Activated naive CD4-positive, alpha-beta T cell treated with anti-CD3 and anti-CD28 coated beads, Interleukin-2, amount 50 U/mL, for 24 hours (primary cell): ENCODE measurements around the gene ECT2.

Experiments
- H3K27ac Mint-ChIP-seq: one replicate; pipeline ENCODE4 v1.8.0; 2021; ENCODE audit warnings: mild to moderate bottlenecking, mixed read lengths
- H3K27me3 Mint-ChIP-seq: one replicate; pipeline ENCODE4 v1.8.0; 2021; ENCODE audit warnings: mixed read lengths
- H3K36me3 Mint-ChIP-seq: one replicate; pipeline ENCODE4 v1.8.0; 2021; ENCODE audit warnings: mixed read lengths
- H3K4me1 Mint-ChIP-seq: one replicate; pipeline ENCODE4 v1.8.0; 2021; ENCODE audit warnings: mixed read lengths
- H3K4me3 Mint-ChIP-seq: one replicate; pipeline ENCODE4 v1.8.0; 2021; ENCODE audit warnings: mild to moderate bottlenecking, mixed read lengths
- H3K9me3 Mint-ChIP-seq: one replicate; pipeline ENCODE4 v1.8.0; 2021; ENCODE audit warnings: mixed read lengths

ECT2 gene

GRCh38 chr3:172770382-172770781, 19.9 kb downstream of the ECT2 start:
- no peaks in the 10 kb centered on the region for H3K9me3 Mint-ChIP-seq

GRCh38 chr3:172771672-172772071, 21.1 kb downstream of the ECT2 start:
- H3K4me3 Mint-ChIP-seq = no peak overlapping the region
- no peaks in the 10 kb centered on the region for H3K4me1 Mint-ChIP-seq
- no peaks in the 10 kb centered on the region for H3K9me3 Mint-ChIP-seq
- H3K27ac Mint-ChIP-seq = no peak overlapping the region
- peaks cover 14% of the 10 kb centered on the region for H3K36me3 Mint-ChIP-seq
- H3K27me3 Mint-ChIP-seq = no peaks in the 10 kb centered on the region

More at GRCh38 chr3:172770382-172770781, 19.9 kb downstream of the ECT2 start:
- Mint-ChIP-seq H3K4me1 (no peaks in the 10 kb centered on the region), H3K27ac (no peak overlapping the region), H3K36me3 (peaks cover 16% of the 10 kb centered on the region), H3K27me3 (no peaks in the 10 kb centered on the region), H3K4me3 (no peak overlapping the region)

GRCh38 chr3:172776049-172776717, 25.7 kb downstream of the ECT2 start:
- no peak overlapping the region for H3K27ac Mint-ChIP-seq
- H3K36me3 Mint-ChIP-seq = peaks cover 10% of the 10 kb centered on the region
- H3K4me1 Mint-ChIP-seq = no peaks in the 10 kb centered on the region
- no peaks in the 10 kb centered on the region for H3K27me3 Mint-ChIP-seq
- H3K4me3 Mint-ChIP-seq = no peak overlapping the region
- no peaks in the 10 kb centered on the region for H3K9me3 Mint-ChIP-seq

- no peak overlapping the region for H3K4me3 Mint-ChIP-seq
- H3K27me3 Mint-ChIP-seq = no peaks in the 10 kb centered on the region
- no peaks in the 10 kb centered on the region for H3K9me3 Mint-ChIP-seq
- peaks cover 6% of the 10 kb centered on the region for H3K36me3 Mint-ChIP-seq
- H3K27ac Mint-ChIP-seq = no peak overlapping the region
- H3K4me1 Mint-ChIP-seq = no peaks in the 10 kb centered on the region
These were observed 27.4 kb downstream of the ECT2 start for GRCh38 chr3:172777901-172778300.

- no peak overlapping the region for H3K27ac Mint-ChIP-seq
These were observed 31.7 kb downstream of the ECT2 start for GRCh38 chr3:172782235-172782634.

GRCh38 chr3:172786036-172786435, 35.5 kb downstream of the ECT2 start:
- Mint-ChIP-seq H3K27ac (no peak overlapping the region), H3K4me1 (no peaks in the 10 kb centered on the region), H3K27me3 (no peaks in the 10 kb centered on the region), H3K9me3 (no peaks in the 10 kb centered on the region), H3K36me3 (peaks cover 1% of the 10 kb centered on the region), H3K4me3 (no peak overlapping the region)

More at GRCh38 chr3:172782235-172782634, 31.7 kb downstream of the ECT2 start:
- Mint-ChIP-seq H3K27me3 (no peaks in the 10 kb centered on the region), H3K4me1 (no peaks in the 10 kb centered on the region), H3K9me3 (no peaks in the 10 kb centered on the region), H3K4me3 (no peak overlapping the region), H3K36me3 (peaks cover 3% of the 10 kb centered on the region)

GRCh38 chr3:172787019-172787418, 36.5 kb downstream of the ECT2 start:
- H3K4me3 Mint-ChIP-seq = no peak overlapping the region
- peaks cover 1% of the 10 kb centered on the region for H3K36me3 Mint-ChIP-seq
- H3K9me3 Mint-ChIP-seq = no peaks in the 10 kb centered on the region
- no peaks in the 10 kb centered on the region for H3K4me1 Mint-ChIP-seq
- H3K27me3 Mint-ChIP-seq = no peaks in the 10 kb centered on the region
- H3K27ac Mint-ChIP-seq = no peak overlapping the region

GRCh38 chr3:172787746-172788145, 37.2 kb downstream of the ECT2 start:
- no peaks in the 10 kb centered on the region for H3K4me1 Mint-ChIP-seq
- H3K9me3 Mint-ChIP-seq = no peaks in the 10 kb centered on the region
- no peaks in the 10 kb centered on the region for H3K27me3 Mint-ChIP-seq
- H3K27ac Mint-ChIP-seq = no peak overlapping the region
- peaks cover 3% of the 10 kb centered on the region for H3K36me3 Mint-ChIP-seq
- H3K4me3 Mint-ChIP-seq = no peak overlapping the region

GRCh38 chr3:172799246-172799645, 48.7 kb downstream of the ECT2 start:
- Mint-ChIP-seq H3K27me3 (no peaks in the 10 kb centered on the region), H3K9me3 (no peaks in the 10 kb centered on the region), H3K4me3 (no peak overlapping the region), H3K36me3 (peaks cover 2% of the 10 kb centered on the region), H3K27ac (no peak overlapping the region), H3K4me1 (peaks cover 5% of the 10 kb centered on the region)

GRCh38 chr3:172800156-172800555, 49.6 kb downstream of the ECT2 start:
- peaks cover 2% of the 10 kb centered on the region for H3K36me3 Mint-ChIP-seq
- peaks cover 5% of the 10 kb centered on the region for H3K4me1 Mint-ChIP-seq
- H3K27ac Mint-ChIP-seq = no peak overlapping the region
- H3K27me3 Mint-ChIP-seq = no peaks in the 10 kb centered on the region
- no peak overlapping the region for H3K4me3 Mint-ChIP-seq
- no peaks in the 10 kb centered on the region for H3K9me3 Mint-ChIP-seq

GRCh38 chr3:172803489-172803888, 53.0 kb downstream of the ECT2 start:
- no peaks in the 10 kb centered on the region for H3K9me3 Mint-ChIP-seq
- H3K27me3 Mint-ChIP-seq = no peaks in the 10 kb centered on the region
- peaks cover 5% of the 10 kb centered on the region for H3K4me1 Mint-ChIP-seq
- no peak overlapping the region for H3K4me3 Mint-ChIP-seq
- H3K27ac Mint-ChIP-seq = no peak overlapping the region
- H3K36me3 Mint-ChIP-seq = peaks cover 3% of the 10 kb centered on the region

GRCh38 chr3:172804323-172804722, 53.8 kb downstream of the ECT2 start:
- H3K9me3 Mint-ChIP-seq = no peaks in the 10 kb centered on the region
- H3K36me3 Mint-ChIP-seq = peaks cover 3% of the 10 kb centered on the region
- peaks cover 5% of the 10 kb centered on the region for H3K4me1 Mint-ChIP-seq
- no peak overlapping the region for H3K4me3 Mint-ChIP-seq
- no peak overlapping the region for H3K27ac Mint-ChIP-seq
- no peaks in the 10 kb centered on the region for H3K27me3 Mint-ChIP-seq

GRCh38 chr3:172808969-172809546, 58.5 kb downstream of the ECT2 start:
- H3K4me1 Mint-ChIP-seq = no peaks in the 10 kb centered on the region
- H3K27me3 Mint-ChIP-seq = no peaks in the 10 kb centered on the region
- H3K9me3 Mint-ChIP-seq = no peaks in the 10 kb centered on the region
- H3K4me3 Mint-ChIP-seq = no peak overlapping the region
- H3K36me3 Mint-ChIP-seq = peaks cover 2% of the 10 kb centered on the region
- no peak overlapping the region for H3K27ac Mint-ChIP-seq

- no peak overlapping the region for H3K4me3 Mint-ChIP-seq
- H3K27ac Mint-ChIP-seq = no peak overlapping the region
- H3K4me1 Mint-ChIP-seq = no peaks in the 10 kb centered on the region
- H3K27me3 Mint-ChIP-seq = no peaks in the 10 kb centered on the region
- H3K9me3 Mint-ChIP-seq = no peaks in the 10 kb centered on the region
- H3K36me3 Mint-ChIP-seq = peaks cover 2% of the 10 kb centered on the region
These were observed 60.6 kb downstream of the ECT2 start for GRCh38 chr3:172811099-172811498.

- H3K4me1 Mint-ChIP-seq = no peaks in the 10 kb centered on the region
- no peak overlapping the region for H3K27ac Mint-ChIP-seq
- no peak overlapping the region for H3K4me3 Mint-ChIP-seq
- H3K9me3 Mint-ChIP-seq = no peaks in the 10 kb centered on the region
- H3K27me3 Mint-ChIP-seq = no peaks in the 10 kb centered on the region
- no peaks in the 10 kb centered on the region for H3K36me3 Mint-ChIP-seq
These were observed 62.9 kb downstream of the ECT2 start for GRCh38 chr3:172813462-172813861.

- Mint-ChIP-seq H3K36me3 (no peaks in the 10 kb centered on the region), H3K27ac (no peak overlapping the region)
These were observed 64.2 kb downstream of the ECT2 start for GRCh38 chr3:172814738-172815137.

GRCh38 chr3:172815857-172816256, 65.3 kb downstream of the ECT2 start:
- Mint-ChIP-seq H3K36me3 (no peaks in the 10 kb centered on the region), H3K4me3 (no peak overlapping the region), H3K27me3 (no peaks in the 10 kb centered on the region), H3K9me3 (no peaks in the 10 kb centered on the region), H3K4me1 (no peaks in the 10 kb centered on the region), H3K27ac (no peak overlapping the region)

More at GRCh38 chr3:172814738-172815137, 64.2 kb downstream of the ECT2 start:
- no peaks in the 10 kb centered on the region for H3K4me1 Mint-ChIP-seq
- H3K4me3 Mint-ChIP-seq = no peak overlapping the region
- H3K27me3 Mint-ChIP-seq = no peaks in the 10 kb centered on the region
- H3K9me3 Mint-ChIP-seq = no peaks in the 10 kb centered on the region
